H1 (cell line): Measurements from ENCODE around the gene TMEM209. TPM values are rescaled to one million over a fixed set of nuclear protein-coding genes. Genes with fewer than 3 reads are reported as not detected.

Experiments used
- ASH2L ChIP-seq: fragments of 200-600, 300-600 bp; sonication (generic); IDR thresholded peaks from one replicate; pipeline ENCODE4 v1.7.1; 2017; ENCODE audit warnings: low read length
- CTCF ChIP-seq, 3 experiments: IDR thresholded peaks; 1 replicate in 2 of 3; 2 replicates in 1 of 3; pipeline versions ENCODE4 v1.5.1 to v1.6.1; 2011; ENCODE audit warnings: low read length in 3 of 3, mild to moderate bottlenecking in 3 of 3, inconsistent platforms in 2 of 3, low read depth in 1 of 3, moderate library complexity in 1 of 3; ENCODE audit not compliant: insufficient read depth in 1 of 3; ENCODE audit errors: control extremely low read depth in 1 of 3
- HDAC6 ChIP-seq: IDR thresholded peaks from one replicate; pipeline ENCODE4 v1.7.1; 2012; ENCODE audit warnings: low read depth, mild to moderate bottlenecking, inconsistent platforms, low read length, moderate library complexity
- POLR2AphosphoS5 ChIP-seq: IDR thresholded peaks from 2 replicates; pipeline ENCODE4 v1.6.1; 2011; ENCODE audit warnings: low read depth, low read length
- POU5F1 ChIP-seq: IDR thresholded peaks from 2 replicates; pipeline ENCODE4 v1.6.1; 2011; ENCODE audit warnings: low read depth, mild to moderate bottlenecking, low read length, moderate library complexity
- SAP30 ChIP-seq: fragments of 300-600 bp; sonication (generic); IDR thresholded peaks from 2 replicates; pipeline ENCODE4 v1.7.1; 2012; ENCODE audit warnings: low read length, moderate library complexity, mild to moderate bottlenecking, inconsistent platforms; ENCODE audit not compliant: insufficient read depth, insufficient replicate concordance
- SUZ12 ChIP-seq: fragments of 200-600 bp; sonication (generic); IDR thresholded peaks from 2 replicates; pipeline ENCODE4 v1.6.1; 2012; ENCODE audit warnings: mild to moderate bottlenecking, inconsistent platforms, low read length, moderate library complexity, mixed read lengths
- polyA plus RNA-seq, 7 experiments: library from polyadenylated mRNA; depleted of rRNA in 3 of 7; stranded (reverse) in 5 of 7; unstranded in 2 of 7; fragments of >200 nt in 5 of 7; fragments of 200-250 nt in 2 of 7; gene quantifications; 1 replicate in 5 of 7; 2 replicates in 1 of 7; 4 replicates in 1 of 7; pipeline versions ENCODE4 v1.2.1 to v1.2.3, GENCODE V29; 2011 to 2013; ENCODE audit warnings: missing spikeins in 2 of 7, mixed read lengths in 2 of 7
- total RNA-seq: library from RNA; stranded (reverse); fragmentation: NEBNext Ultra II Directional; extraction: Animal tissue kit (Norgen Biotek cat#: 25700); gene quantifications from 2 replicates; pipeline ENCODE4 v1.2.1, GENCODE V29; 2021

TMEM209 gene
- total and polyA plus RNA-seq, 2 of the 8 experiments (the other 6 are each of a cell fraction or from before 2014, with no cell fraction given), result 28.5 to 30.5 TPM

- TF ChIP-seq ASH2L, result no peak
- no peak for TF ChIP-seq SAP30
- TF ChIP-seq POLR2AphosphoS5, result no peak
- TF ChIP-seq CTCF (IDR thresholded peaks at IDR 0.05; ENCODE audit: control extremely low read depth in 1 of 3, insufficient read depth in 1 of 3, low read depth in 1 of 3, low read length in 3 of 3), result no peak
- no peak for TF ChIP-seq SUZ12
- no peak for TF ChIP-seq POU5F1
- no peak for TF ChIP-seq HDAC6
- TF ChIP-seq, all 59 proteins: peak for 0
Observed at GRCh38 chr7:130141884-130142653, 63.1 kb downstream of the TMEM209 start (continued).
